KMS-11 (cell line): ENCODE results near the gene CAMTA1.

ENCODE experiments used
- H2AFZ ChIP-seq: fragments of 200-600 bp; sonication (generic); 2 replicates; pipeline ENCODE4 v1.6.1; 2016; ENCODE audit warnings: antibody characterized with exemption, mixed run types, low read depth
- H3K27ac ChIP-seq: fragments of 200-600 bp; sonication (generic); 2 replicates; pipeline ENCODE4 v1.6.1; 2016; ENCODE audit warnings: mild to moderate bottlenecking, mixed run types
- H3K27me3 ChIP-seq: fragments of 200-600 bp; sonication (generic); 2 replicates; pipeline ENCODE4 v1.6.1; 2017; ENCODE audit warnings: mild to moderate bottlenecking, low read depth, mixed run types, moderate library complexity; ENCODE audit not compliant: insufficient read depth
- H3K36me3 ChIP-seq: fragments of 200-600 bp; sonication (generic); 2 replicates; pipeline ENCODE4 v1.6.1; 2017; ENCODE audit warnings: mild to moderate bottlenecking, mixed run types; ENCODE audit not compliant: insufficient read depth
- H3K4me1 ChIP-seq: fragments of 200-600 bp; sonication (generic); 2 replicates; pipeline ENCODE4 v1.6.1; 2016; ENCODE audit warnings: mild to moderate bottlenecking, low read depth, mixed run types; ENCODE audit not compliant: poor library complexity, severe bottlenecking
- H3K4me2 ChIP-seq: fragments of 200-600 bp; sonication (generic); 2 replicates; pipeline ENCODE4 v1.7.0; 2016; ENCODE audit warnings: mild to moderate bottlenecking, mixed run types
- H3K4me3 ChIP-seq: fragments of 200-600 bp; sonication (generic); IDR thresholded peaks from 2 replicates; pipeline ENCODE4 v1.6.1; 2017; ENCODE audit warnings: low read depth, low read length, mixed read lengths; ENCODE audit not compliant: insufficient read depth
- H3K79me2 ChIP-seq: fragments of 200-600 bp; sonication (generic); 2 replicates; pipeline ENCODE4 v1.6.1; 2016; ENCODE audit warnings: low read depth, mixed run types; ENCODE audit not compliant: insufficient read depth
- H3K9ac ChIP-seq: fragments of 200-600 bp; sonication (generic); 2 replicates; pipeline ENCODE4 v1.6.1; 2016; ENCODE audit warnings: mild to moderate bottlenecking, mixed run types
- H4K20me1 ChIP-seq: fragments of 200-600 bp; sonication (generic); 2 replicates; pipeline ENCODE4 v1.6.1; 2016; ENCODE audit warnings: mild to moderate bottlenecking, mixed run types; ENCODE audit not compliant: insufficient read depth
- TF ChIP-seq, protein P1 (sequence below): fragments of 200-600 bp; sonication (generic); conservative IDR thresholded peaks from 2 replicates; pipeline ENCODE4 v1.6.1; 2017; ENCODE audit warnings: low read depth, mild to moderate bottlenecking, antibody characterized with exemption, low read length, moderate library complexity, mixed read lengths

Gene CAMTA1

DNA sequence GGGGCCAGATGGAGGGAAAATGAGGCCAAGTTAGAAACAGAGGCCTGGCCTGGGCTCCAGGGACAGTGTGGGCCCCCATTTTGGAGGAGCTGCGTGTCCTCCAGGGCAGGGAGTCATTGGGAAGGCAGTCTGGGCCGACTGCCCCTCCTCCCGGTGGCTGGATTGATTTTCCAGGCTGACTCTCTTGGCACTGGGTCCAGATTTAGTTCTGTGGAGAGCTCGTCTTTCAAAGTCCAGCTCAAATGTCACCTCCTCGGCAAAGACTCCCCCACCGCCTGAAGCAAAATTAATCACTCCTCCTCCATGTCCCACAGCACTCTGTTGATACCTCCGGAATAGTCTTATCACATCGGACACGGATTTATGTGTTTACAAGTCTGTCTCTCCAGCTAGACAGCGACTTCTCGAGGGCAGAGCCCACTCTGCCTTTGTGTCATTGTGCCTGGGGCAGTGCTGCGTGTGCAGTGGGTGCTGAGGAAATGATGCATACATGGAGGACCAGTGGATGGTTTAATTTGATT is 175.1 kb downstream of the CAMTA1 start:
- TF ChIP-seq, protein P1, sequence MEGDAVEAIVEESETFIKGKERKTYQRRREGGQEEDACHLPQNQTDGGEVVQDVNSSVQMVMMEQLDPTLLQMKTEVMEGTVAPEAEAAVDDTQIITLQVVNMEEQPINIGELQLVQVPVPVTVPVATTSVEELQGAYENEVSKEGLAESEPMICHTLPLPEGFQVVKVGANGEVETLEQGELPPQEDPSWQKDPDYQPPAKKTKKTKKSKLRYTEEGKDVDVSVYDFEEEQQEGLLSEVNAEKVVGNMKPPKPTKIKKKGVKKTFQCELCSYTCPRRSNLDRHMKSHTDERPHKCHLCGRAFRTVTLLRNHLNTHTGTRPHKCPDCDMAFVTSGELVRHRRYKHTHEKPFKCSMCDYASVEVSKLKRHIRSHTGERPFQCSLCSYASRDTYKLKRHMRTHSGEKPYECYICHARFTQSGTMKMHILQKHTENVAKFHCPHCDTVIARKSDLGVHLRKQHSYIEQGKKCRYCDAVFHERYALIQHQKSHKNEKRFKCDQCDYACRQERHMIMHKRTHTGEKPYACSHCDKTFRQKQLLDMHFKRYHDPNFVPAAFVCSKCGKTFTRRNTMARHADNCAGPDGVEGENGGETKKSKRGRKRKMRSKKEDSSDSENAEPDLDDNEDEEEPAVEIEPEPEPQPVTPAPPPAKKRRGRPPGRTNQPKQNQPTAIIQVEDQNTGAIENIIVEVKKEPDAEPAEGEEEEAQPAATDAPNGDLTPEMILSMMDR, result no peak
- Histone ChIP-seq H3K27ac (no peak overlapping the region), H3K4me2 (no peak overlapping the region)

DNA sequence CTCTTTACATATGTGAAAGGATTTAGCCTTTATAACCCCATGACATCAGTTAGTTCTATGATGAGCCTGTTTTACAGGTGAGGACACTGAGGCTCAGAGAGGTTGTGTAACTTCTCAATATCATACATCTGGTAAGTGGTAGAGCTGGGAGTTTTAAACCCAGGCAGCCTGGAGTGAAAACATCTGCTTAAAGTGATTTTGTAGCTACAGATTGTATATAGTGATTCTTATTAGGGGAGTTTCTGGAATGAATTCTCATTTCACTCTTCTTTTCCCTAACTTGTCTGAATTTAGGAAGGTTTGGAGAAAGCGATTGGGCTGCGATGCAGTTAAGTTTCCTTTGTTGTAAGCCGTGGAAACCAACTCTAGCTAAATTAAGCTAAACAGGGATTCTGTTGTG is 175.6 kb downstream of the CAMTA1 start:
- TF ChIP-seq, protein P1, result no peak
- no peaks in the 10 kb centered on the region for H3K36me3 ChIP-seq
- H3K27ac ChIP-seq, result no peak overlapping the region
- peaks cover 10% of the 10 kb centered on the region for H3K4me1 ChIP-seq
- peak overlapping the region; percentile 94; the same call in 1 of the 2 replicates for H2AFZ ChIP-seq
- H3K79me2 ChIP-seq, result no peaks in the 10 kb centered on the region
- H4K20me1 ChIP-seq, result no peaks in the 10 kb centered on the region
- no peak overlapping the region for H3K4me3 ChIP-seq
- no peak overlapping the region; the same call in 1 of the 2 replicates for H3K9ac ChIP-seq
- no peaks in the 10 kb centered on the region for H3K27me3 ChIP-seq
- peak overlapping the region; percentile 98; the same call in 1 of the 2 replicates for H3K4me2 ChIP-seq

More for the DNA sequence above, 175.1 kb downstream of the CAMTA1 start:
- no peak overlapping the region for H3K9ac ChIP-seq
- no peaks in the 10 kb centered on the region for H4K20me1 ChIP-seq
- H2AFZ ChIP-seq, result no peak overlapping the region
- peaks cover 10% of the 10 kb centered on the region for H3K4me1 ChIP-seq
- no peak overlapping the region for H3K4me3 ChIP-seq
- H3K36me3 ChIP-seq, result no peaks in the 10 kb centered on the region
- no peaks in the 10 kb centered on the region for H3K79me2 ChIP-seq
- no peaks in the 10 kb centered on the region for H3K27me3 ChIP-seq

DNA sequence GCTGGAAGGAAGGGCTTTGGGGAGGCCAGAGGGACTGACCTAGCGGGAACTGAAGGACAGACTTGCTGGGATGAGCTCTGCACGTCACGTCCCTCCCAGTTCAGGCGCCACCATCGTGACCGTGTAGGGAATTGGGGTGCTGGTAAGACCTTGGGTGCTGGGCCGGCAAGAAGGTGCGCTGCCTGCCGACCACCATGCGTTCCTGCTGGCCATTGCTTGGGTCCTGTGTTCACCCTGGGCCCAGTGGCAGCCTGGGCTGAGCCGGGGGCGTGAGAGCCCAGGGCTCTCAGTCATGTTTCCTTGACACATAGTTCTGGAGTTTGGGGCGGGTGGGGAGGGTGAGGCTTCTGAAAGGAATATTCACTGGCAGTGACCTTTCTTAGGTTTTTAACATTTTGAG is 176.0 kb downstream of the CAMTA1 start:
- Histone ChIP-seq H4K20me1 (no peaks in the 10 kb centered on the region), H3K79me2 (no peaks in the 10 kb centered on the region), H3K4me2 (peak overlapping the region; percentile 98; the same call in 1 of the 2 replicates), H2AFZ (peak overlapping the region; percentile 94; the same call in 1 of the 2 replicates), H3K36me3 (no peaks in the 10 kb centered on the region), H3K27ac (no peak overlapping the region), H3K4me1 (peaks cover 10% of the 10 kb centered on the region), H3K4me3 (peak overlapping the region; percentile 61), H3K27me3 (no peaks in the 10 kb centered on the region), H3K9ac (peak overlapping the region; percentile 41; the same call in 1 of the 2 replicates)
- TF ChIP-seq, protein P1, result no peak

DNA sequence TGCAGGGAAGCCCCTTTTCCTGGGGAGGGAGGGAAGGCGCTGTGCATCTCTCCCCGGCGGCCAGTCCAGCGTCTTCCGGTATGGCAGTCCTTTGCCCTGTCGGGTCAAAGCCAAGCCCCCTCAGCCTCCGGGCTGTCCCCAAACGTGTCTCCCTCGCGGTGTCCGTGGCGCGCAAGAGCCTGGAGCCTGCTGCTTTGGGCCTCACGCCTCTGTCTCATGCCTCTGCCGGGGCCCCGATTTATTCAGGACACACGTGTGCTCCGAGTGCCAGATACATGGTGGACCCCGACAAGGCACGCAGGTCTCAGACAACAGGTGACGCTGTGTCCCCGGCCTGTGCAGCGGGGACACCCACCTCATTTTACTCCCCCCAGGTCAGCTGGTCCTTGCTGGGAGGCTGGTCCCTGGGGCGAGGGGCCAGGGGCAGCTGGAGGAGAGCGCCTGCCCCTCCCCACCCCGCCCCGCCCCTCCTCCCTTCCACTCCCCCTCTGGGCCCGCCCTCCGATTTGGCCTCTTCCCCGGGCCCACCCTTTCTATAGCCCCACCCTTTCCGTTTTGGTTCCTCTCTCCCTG is 176.7 kb downstream of the CAMTA1 start:
- Histone ChIP-seq H3K9ac (peak overlapping the region; percentile 41; the same call in 1 of the 2 replicates), H3K36me3 (no peaks in the 10 kb centered on the region), H3K4me2 (peak overlapping the region; percentile 98), H2AFZ (peak overlapping the region; percentile 94), H4K20me1 (no peaks in the 10 kb centered on the region), H3K27me3 (no peaks in the 10 kb centered on the region), H3K27ac (peak overlapping the region; percentile 27; the same call in 1 of the 2 replicates), H3K4me3 (peak overlapping the region; percentile 61), H3K79me2 (no peaks in the 10 kb centered on the region), H3K4me1 (peaks cover 10% of the 10 kb centered on the region)
- TF ChIP-seq, protein P1, result no peak
